Upper lobe of left lung (tissue), 6 donors: Measurements from ENCODE around the gene METTL14. TPM values are rescaled to one million over a fixed set of nuclear protein-coding genes. Genes with fewer than 3 reads are reported as not detected.

Source experiments
- ATAC-seq, 2 donors: fragments of 200-7000 bp; cut with Tn5 transposase; one replicate each; pipeline ENCODE4 v1.9.1; 2022; ENCODE audit warnings: mild to moderate bottlenecking in 2 of 2, moderate library complexity in 2 of 2; ENCODE audit not compliant: low FRiP score in 2 of 2
- DNase-seq, 2 donors: peaks; one replicate each; pipeline ENCODE4 v3.0.0-alpha.2; 2019 to 2020
- H3K27ac ChIP-seq, 4 donors: fragments of 200-600 bp; sonication (generic); one replicate each; pipeline ENCODE4 v1.5.1; 2016 to 2019
- H3K27me3 ChIP-seq, 4 donors: fragments of 200-600 bp; sonication (generic); one replicate each; pipeline ENCODE4 v1.5.1; 2017 to 2019
- H3K36me3 ChIP-seq, 4 donors: fragments of 200-600 bp; sonication (generic); one replicate each; pipeline ENCODE4 v1.5.1; 2016 to 2019
- H3K4me1 ChIP-seq, 4 donors: fragments of 200-600 bp; sonication (generic); one replicate each; pipeline ENCODE4 v1.5.1; 2018 to 2019
- H3K4me3 ChIP-seq, 4 donors: fragments of 200-600 bp; sonication (generic); one replicate each; pipeline ENCODE4 v1.5.1; 2017 to 2019; ENCODE audit warnings: mild to moderate bottlenecking in 2 of 4, moderate library complexity in 1 of 4
- H3K9me3 ChIP-seq, 4 donors: fragments of 200-600 bp; sonication (generic); one replicate each; pipeline ENCODE4 v1.5.1; 2018 to 2019
- EP300 ChIP-seq, 4 donors: sonication (generic); formaldehyde crosslinking; IDR thresholded peaks; one replicate each; pipeline ENCODE4 v1.5.1; 2017; ENCODE audit warnings: antibody characterized with exemption in 4 of 4, control low read depth in 2 of 4
- POLR2A ChIP-seq, 4 donors: fragments of 450-650 bp; IDR thresholded peaks; one replicate each; pipeline ENCODE4 v1.5.1; 2016 to 2017; ENCODE audit warnings: antibody characterized with exemption in 4 of 4, mild to moderate bottlenecking in 2 of 4
- POLR2AphosphoS5 ChIP-seq, 2 donors: sonication (generic); formaldehyde crosslinking; IDR thresholded peaks; one replicate each; pipeline ENCODE4 v1.5.1; 2017; ENCODE audit warnings: antibody characterized with exemption in 2 of 2
- WGBS, 2 donors: methylation state at CpG; one replicate each; pipeline ENCODE4 v1.1.5; 2017 to 2018; 5-methylcytosine and 5-hydroxymethylcytosine counted together
- total RNA-seq, 6 donors: library from RNA; depleted of rRNA in 4 of 6; stranded (reverse); fragments of >200 nt in 4 of 6; gene quantifications; one replicate each; pipeline versions ENCODE4 v1.1.0 to v1.2.1, GENCODE V29; 2016 to 2021
- TF ChIP-seq, protein P1 (sequence below), 6 experiments: fragments of 450-650 bp in 4 of 6; fragments of 200-600 bp in 2 of 6; sonication (generic) in 2 of 6; IDR thresholded peaks; one replicate each; pipeline ENCODE4 v1.5.1; 2016 to 2019; ENCODE audit warnings: antibody characterized with exemption in 6 of 6
- donor health status: DM: no; HTN: no; CAD: no; lungs with moderate emphysema.
- donor health status: DM: no; HTN: yes; CAD: no; lungs with severe emphysema.

The METTL14 gene
- total RNA-seq, 6 donors from 2014 or later = 24.7 to 58.7 (median 38.3) TPM

DNA sequence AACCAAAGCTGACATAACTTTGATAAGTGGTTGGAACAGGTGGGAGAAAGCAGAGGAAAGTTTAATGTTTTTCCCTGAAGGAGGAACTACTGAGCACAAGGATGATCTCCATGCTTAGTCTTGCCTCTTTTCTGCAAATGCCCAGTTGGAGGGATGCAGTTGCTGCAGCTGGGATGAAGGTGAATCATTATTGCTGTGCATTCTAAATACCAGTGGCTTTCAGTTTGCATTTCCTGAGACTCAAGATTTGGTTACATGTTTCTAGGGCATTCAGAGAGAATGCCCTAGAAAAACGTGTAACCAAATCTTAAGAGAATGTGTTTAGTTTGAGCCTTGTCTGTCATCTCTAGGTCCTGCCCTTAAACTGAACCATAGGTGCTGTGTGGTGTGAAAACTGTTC lies 42.2 kb downstream of the METTL14 start:
- no peaks in the 10 kb centered on the region for H3K9me3 ChIP-seq
- WGBS, 2 donors = 57 to 62% methylated on average over 1 of the region's 1 CpG
- TF ChIP-seq EP300 (IDR thresholded peaks at IDR 0.05) (no peak), POLR2AphosphoS5 (IDR thresholded peaks at IDR 0.05) (no peak)
- TF ChIP-seq, protein P1, sequence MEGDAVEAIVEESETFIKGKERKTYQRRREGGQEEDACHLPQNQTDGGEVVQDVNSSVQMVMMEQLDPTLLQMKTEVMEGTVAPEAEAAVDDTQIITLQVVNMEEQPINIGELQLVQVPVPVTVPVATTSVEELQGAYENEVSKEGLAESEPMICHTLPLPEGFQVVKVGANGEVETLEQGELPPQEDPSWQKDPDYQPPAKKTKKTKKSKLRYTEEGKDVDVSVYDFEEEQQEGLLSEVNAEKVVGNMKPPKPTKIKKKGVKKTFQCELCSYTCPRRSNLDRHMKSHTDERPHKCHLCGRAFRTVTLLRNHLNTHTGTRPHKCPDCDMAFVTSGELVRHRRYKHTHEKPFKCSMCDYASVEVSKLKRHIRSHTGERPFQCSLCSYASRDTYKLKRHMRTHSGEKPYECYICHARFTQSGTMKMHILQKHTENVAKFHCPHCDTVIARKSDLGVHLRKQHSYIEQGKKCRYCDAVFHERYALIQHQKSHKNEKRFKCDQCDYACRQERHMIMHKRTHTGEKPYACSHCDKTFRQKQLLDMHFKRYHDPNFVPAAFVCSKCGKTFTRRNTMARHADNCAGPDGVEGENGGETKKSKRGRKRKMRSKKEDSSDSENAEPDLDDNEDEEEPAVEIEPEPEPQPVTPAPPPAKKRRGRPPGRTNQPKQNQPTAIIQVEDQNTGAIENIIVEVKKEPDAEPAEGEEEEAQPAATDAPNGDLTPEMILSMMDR (IDR thresholded peaks at IDR 0.05) = no peak

DNA sequence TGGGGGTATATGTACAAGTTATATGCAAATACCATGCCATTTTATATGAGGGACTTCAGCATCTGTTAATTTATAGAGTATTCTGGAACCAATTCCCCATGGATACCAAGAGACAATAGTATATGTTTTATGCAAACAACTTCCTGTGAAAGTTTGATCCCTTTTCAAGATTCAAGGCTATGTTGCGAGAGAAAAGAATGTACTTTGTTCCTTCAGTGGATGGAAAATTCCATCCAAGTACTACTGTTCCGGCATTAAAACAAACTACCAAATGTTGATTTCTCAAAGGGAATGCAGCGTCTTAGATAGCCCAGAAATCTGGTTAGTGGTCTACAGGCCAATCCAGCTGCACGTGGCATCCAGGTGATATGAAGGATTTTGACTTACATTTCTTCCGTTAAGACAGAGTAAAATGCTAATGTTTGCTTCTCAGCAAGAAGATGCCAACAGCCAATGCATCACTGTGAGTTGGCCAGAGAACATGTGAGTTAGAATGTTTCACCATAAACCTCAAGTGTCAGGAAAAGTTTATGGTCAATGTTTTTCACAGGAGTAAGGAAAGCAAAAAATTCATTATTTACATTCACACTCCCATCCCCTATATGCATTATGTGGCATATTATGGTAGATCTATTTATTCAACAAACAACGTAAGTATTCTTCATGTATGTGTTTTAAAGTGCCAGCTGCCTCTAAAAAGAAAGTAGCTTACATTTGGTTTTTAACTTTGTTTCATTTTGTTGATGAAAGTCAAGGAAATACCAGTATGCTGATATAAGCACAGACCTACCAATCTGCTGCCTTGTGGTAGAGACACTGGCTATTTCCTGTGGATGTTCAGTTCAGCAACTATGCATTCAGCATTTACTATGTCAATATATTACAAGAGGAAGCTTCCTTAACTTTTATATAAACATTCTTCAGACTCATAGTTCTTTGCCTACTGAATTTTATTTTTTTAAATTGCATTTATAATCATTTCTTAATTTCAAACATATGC lies 44.4 kb downstream of the METTL14 start:
- H3K36me3 ChIP-seq = peaks cover 11 to 95% (median 46%) of the 10 kb centered on the region in 4 donors

More for the DNA sequence above, 42.2 kb downstream of the METTL14 start:
- Histone ChIP-seq H3K27ac (no peak overlapping the region), H3K4me1 (no peaks in the 10 kb centered on the region), H3K4me3 (no peak overlapping the region), H3K27me3 (no peaks in the 10 kb centered on the region), H3K36me3 (peaks cover 11 to 91% (median 44%) of the 10 kb centered on the region in 4 donors)
- DNase-seq (no peak), ATAC-seq (no peak)

DNA sequence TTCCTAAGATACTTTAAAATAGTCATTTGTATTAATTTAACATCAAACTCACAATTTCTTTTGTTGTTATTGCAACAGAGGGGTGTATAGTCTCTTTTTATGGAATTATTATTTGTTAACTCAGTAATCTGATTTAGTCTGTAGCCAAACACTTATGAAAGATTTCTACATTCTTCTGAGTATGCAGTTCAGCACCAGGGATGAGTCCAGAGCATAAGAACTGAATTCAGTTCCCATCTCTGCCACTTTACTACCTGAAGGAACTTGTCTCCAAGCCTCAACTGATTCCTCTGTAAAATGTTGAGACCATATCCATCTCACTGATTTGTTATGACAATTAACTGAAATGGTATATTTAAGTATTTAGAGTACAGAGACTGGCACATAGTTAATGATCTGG lies 45.5 kb downstream of the METTL14 start:
- TF ChIP-seq POLR2AphosphoS5 (IDR thresholded peaks at IDR 0.05) (no peak), POLR2A (IDR thresholded peaks at IDR 0.05) (no peak), EP300 (IDR thresholded peaks at IDR 0.05) (no peak)
- TF ChIP-seq, protein P1 (IDR thresholded peaks at IDR 0.05) = no peak

More for the DNA sequence above, 44.4 kb downstream of the METTL14 start:
- no peak for ATAC-seq
- 85 to 86% methylated on average over 6 of the region's 6 CpGs for WGBS, 2 donors
- H3K4me1 ChIP-seq = no peaks in the 10 kb centered on the region
- no peaks in the 10 kb centered on the region for H3K9me3 ChIP-seq
- H3K4me3 ChIP-seq = no peak overlapping the region
- H3K27ac ChIP-seq = no peak overlapping the region
- DNase-seq = no peak
- TF ChIP-seq POLR2A (IDR thresholded peaks at IDR 0.05) = no peak
- H3K27me3 ChIP-seq = no peaks in the 10 kb centered on the region

DNA sequence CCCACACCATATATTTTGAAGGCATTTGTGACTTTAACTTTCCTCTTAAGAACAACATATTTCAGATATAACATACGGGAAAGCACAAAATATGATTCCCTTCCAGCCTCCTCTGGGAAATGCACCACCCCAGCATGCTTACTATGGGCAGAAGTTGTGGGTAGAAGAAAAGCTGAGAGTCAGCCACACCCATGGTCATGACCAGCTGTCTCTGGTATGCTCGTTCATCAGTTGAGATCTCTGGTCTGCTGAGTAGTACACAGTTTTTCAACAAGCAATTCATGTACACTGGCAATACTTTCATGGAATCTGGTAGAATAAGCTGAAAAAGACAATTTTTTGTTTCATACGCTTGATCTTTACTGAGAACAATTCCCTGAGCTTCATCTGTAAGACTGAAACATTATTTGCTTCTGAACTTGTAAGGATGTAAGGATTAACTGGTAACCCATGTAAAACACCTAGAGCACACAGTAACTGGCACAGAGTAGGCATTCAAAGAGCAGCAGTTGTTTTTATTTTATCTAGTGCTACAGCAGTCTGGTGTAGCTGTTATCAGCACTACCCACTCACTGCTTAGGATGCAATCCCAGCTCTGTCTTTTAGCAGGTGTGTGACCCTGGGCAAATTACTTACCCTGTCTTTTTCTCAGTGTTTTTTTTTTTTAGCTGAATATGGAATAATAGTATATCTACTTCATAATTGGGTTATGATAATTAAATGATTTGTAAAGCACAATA lies 47.6 kb downstream of the METTL14 start:
- H3K36me3 ChIP-seq = peaks cover 5 to 96% (median 34%) of the 10 kb centered on the region in 4 donors
- no peak for TF ChIP-seq POLR2AphosphoS5 (IDR thresholded peaks at IDR 0.05)
- TF ChIP-seq POLR2A (IDR thresholded peaks at IDR 0.05) = no peak
- no peaks in the 10 kb centered on the region for H3K4me1 ChIP-seq
- H3K27me3 ChIP-seq = no peaks in the 10 kb centered on the region
- no peaks in the 10 kb centered on the region for H3K9me3 ChIP-seq
- ATAC-seq (peak in 1 of 2 donors; percentile 66), DNase-seq (no peak)
- H3K27ac ChIP-seq = no peak overlapping the region
- WGBS, 2 donors = 78 to 90% methylated on average over 3 of the region's 3 CpGs
- H3K4me3 ChIP-seq = no peak overlapping the region

More for the DNA sequence above, 45.5 kb downstream of the METTL14 start:
- Histone ChIP-seq H3K27ac (no peak overlapping the region), H3K9me3 (no peaks in the 10 kb centered on the region), H3K4me1 (no peaks in the 10 kb centered on the region), H3K4me3 (no peak overlapping the region), H3K36me3 (peaks cover 11 to 96% (median 40%) of the 10 kb centered on the region in 4 donors), H3K27me3 (no peaks in the 10 kb centered on the region)
- DNase-seq (no peak), ATAC-seq (no peak)

DNA sequence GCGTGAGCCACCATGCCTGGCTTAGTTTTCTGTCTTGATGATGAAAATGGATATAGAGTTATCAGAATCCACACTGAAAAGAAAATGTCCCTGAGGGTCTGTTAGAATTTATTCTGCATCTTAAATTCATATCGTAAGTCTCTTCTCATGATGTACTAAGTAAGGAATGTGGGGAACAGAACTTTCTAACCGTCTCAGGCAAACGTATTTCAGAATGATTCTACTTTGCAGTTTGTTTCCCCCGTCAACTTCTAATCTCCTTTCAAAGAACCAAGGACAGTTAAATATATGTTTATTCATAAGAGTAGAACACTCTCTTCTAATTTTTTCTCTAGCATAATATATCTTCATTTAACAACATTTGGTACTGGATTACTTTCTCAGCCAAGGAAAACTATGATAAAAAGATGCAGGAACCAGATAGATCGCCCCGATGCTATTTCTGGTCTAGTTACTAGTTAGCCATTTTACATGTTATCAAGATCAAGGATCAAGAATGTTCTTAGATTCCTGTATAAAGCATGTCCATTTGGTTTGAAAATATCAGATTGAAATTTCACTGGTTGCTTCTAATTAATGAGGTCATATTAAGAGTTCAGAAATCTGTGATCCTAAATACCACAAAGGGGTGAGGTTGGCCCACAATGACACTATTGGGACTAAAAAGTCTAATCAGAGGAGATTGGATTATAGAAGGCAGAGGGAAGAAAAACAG lies 49.5 kb downstream of the METTL14 start:
- peaks cover 0 to 96% (median 41%) of the 10 kb centered on the region in 4 donors for H3K36me3 ChIP-seq

More for the DNA sequence above, 49.5 kb downstream of the METTL14 start:
- H3K9me3 ChIP-seq = no peaks in the 10 kb centered on the region
- 83% methylated on average over 7 of the region's 7 CpGs for WGBS, 2 donors
- DNase-seq = no peak
- no peak for ATAC-seq
- TF ChIP-seq EP300 (IDR thresholded peaks at IDR 0.05) (no peak), POLR2A (IDR thresholded peaks at IDR 0.05) (no peak), POLR2AphosphoS5 (IDR thresholded peaks at IDR 0.05) (no peak)
- TF ChIP-seq, protein P1 (IDR thresholded peaks at IDR 0.05) = no peak
- no peak overlapping the region for H3K27ac ChIP-seq
- no peaks in the 10 kb centered on the region for H3K4me1 ChIP-seq
- no peaks in the 10 kb centered on the region for H3K27me3 ChIP-seq
- no peak overlapping the region for H3K4me3 ChIP-seq
